GM13976 (cell line): Measurements from ENCODE around the gene ATXN1.

Experiments used
- DNase-seq: peaks from one replicate; pipeline ENCODE4 v3.0.0; 2012; ENCODE audit warnings: low spot score
- CTCF ChIP-seq: IDR thresholded peaks from 2 replicates; pipeline ENCODE4 v1.5.1; 2012; ENCODE audit warnings: borderline replicate concordance, mild to moderate bottlenecking; ENCODE audit not compliant: insufficient read depth; ENCODE audit errors: extremely low read depth, missing control alignments, control extremely low read depth
- in situ Hi-C: fragments of 300-500 bp; cut with MboI; formaldehyde crosslinking; loops from one replicate; pipeline ENCODE4 v1.12.0; 2022; ENCODE audit warnings: low sequenced_read_pairs, mixed read lengths, inconsistent platforms; ENCODE audit not compliant: unreplicated experiment

Gene ATXN1

GRCh38 chr6:16804546-16805242, 43.4 kb upstream of the ATXN1 start:
- no peak for DNase-seq
- TF ChIP-seq CTCF = no peak
- in situ Hi-C loops = no loop called here

- no peak for TF ChIP-seq CTCF
- in situ Hi-C loops = no loop called here
- DNase-seq = no peak
These were observed 42.3 kb upstream of the ATXN1 start for GRCh38 chr6:16803294-16804200.

- no peak for TF ChIP-seq CTCF
- DNase-seq = no peak
- in situ Hi-C loops = no loop called here
These were observed 40.8 kb upstream of the ATXN1 start for GRCh38 chr6:16802071-16802470.

GRCh38 chr6:16800942-16801341, 39.7 kb upstream of the ATXN1 start:
- no peak for DNase-seq
- TF ChIP-seq CTCF = no peak
- in situ Hi-C loops = no loop called here

GRCh38 chr6:16800341-16800740, 39.1 kb upstream of the ATXN1 start:
- in situ Hi-C loops = no loop called here
- DNase-seq = no peak
- TF ChIP-seq CTCF = no peak

- no peak for TF ChIP-seq CTCF
- in situ Hi-C loops = no loop called here
- no peak for DNase-seq
These were observed 38.3 kb upstream of the ATXN1 start for GRCh38 chr6:16799279-16800193.
